SU-DHL-6 (cell line): ENCODE data around the gene DDIAS.

ENCODE experiments used
- EZH2phosphoT487 ChIP-seq: fragments of 200-600 bp; sonication (generic), shearing (Covaris generic); conservative IDR thresholded peaks from 2 replicates; pipeline ENCODE4 v1.6.1; 2018; ENCODE audit warnings: mild to moderate bottlenecking, antibody characterized with exemption, low read length, moderate library complexity, mixed read lengths
- TF ChIP-seq, protein P1 (sequence below): fragments of 200-600 bp; sonication (generic); IDR thresholded peaks from one replicate; pipeline ENCODE4 v1.5.1; 2017; ENCODE audit warnings: antibody characterized with exemption, mild to moderate bottlenecking, low read length, moderate library complexity; ENCODE audit not compliant: insufficient read depth, poor library complexity, severe bottlenecking

DNA sequence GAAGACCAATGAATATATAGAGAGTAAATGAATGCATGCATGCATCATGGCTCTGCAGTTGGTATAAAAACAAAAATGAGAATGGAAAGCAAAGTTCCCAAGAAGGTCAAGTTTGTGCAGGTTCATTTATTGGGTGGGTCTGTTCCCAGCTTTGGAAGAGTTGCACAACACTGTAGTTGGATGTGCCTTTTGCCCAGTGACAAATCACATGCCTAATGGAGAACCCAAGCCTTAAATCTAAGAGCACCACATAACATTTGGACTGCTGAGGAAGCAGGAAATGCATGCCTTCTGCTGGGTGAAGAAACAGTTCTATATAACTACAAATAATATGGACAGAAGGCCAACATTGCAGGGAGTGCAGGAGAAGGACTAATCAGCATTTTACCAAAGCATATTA is 31.9 kb upstream of the DDIAS start:
- TF ChIP-seq EZH2phosphoT487: no peak
- TF ChIP-seq, protein P1, sequence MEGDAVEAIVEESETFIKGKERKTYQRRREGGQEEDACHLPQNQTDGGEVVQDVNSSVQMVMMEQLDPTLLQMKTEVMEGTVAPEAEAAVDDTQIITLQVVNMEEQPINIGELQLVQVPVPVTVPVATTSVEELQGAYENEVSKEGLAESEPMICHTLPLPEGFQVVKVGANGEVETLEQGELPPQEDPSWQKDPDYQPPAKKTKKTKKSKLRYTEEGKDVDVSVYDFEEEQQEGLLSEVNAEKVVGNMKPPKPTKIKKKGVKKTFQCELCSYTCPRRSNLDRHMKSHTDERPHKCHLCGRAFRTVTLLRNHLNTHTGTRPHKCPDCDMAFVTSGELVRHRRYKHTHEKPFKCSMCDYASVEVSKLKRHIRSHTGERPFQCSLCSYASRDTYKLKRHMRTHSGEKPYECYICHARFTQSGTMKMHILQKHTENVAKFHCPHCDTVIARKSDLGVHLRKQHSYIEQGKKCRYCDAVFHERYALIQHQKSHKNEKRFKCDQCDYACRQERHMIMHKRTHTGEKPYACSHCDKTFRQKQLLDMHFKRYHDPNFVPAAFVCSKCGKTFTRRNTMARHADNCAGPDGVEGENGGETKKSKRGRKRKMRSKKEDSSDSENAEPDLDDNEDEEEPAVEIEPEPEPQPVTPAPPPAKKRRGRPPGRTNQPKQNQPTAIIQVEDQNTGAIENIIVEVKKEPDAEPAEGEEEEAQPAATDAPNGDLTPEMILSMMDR: no peak
